Subcutaneous preadipocyte (primary cell): Measurements from ENCODE around the gene RAP1GDS1. TPM values are rescaled to one million over a fixed set of nuclear protein-coding genes. Genes with fewer than 3 reads are reported as not detected.

ENCODE experiments used
- total RNA-seq: library from RNA; depleted of rRNA; stranded (reverse); fragments of >200 nt; gene quantifications from 2 replicates; pipeline ENCODE4 v1.2.3, GENCODE V29; 2012

The RAP1GDS1 gene, protein sequence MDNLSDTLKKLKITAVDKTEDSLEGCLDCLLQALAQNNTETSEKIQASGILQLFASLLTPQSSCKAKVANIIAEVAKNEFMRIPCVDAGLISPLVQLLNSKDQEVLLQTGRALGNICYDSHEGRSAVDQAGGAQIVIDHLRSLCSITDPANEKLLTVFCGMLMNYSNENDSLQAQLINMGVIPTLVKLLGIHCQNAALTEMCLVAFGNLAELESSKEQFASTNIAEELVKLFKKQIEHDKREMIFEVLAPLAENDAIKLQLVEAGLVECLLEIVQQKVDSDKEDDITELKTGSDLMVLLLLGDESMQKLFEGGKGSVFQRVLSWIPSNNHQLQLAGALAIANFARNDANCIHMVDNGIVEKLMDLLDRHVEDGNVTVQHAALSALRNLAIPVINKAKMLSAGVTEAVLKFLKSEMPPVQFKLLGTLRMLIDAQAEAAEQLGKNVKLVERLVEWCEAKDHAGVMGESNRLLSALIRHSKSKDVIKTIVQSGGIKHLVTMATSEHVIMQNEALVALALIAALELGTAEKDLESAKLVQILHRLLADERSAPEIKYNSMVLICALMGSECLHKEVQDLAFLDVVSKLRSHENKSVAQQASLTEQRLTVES
- 55.1 and 72.3 TPM in 2 replicates for total RNA-seq

DNA sequence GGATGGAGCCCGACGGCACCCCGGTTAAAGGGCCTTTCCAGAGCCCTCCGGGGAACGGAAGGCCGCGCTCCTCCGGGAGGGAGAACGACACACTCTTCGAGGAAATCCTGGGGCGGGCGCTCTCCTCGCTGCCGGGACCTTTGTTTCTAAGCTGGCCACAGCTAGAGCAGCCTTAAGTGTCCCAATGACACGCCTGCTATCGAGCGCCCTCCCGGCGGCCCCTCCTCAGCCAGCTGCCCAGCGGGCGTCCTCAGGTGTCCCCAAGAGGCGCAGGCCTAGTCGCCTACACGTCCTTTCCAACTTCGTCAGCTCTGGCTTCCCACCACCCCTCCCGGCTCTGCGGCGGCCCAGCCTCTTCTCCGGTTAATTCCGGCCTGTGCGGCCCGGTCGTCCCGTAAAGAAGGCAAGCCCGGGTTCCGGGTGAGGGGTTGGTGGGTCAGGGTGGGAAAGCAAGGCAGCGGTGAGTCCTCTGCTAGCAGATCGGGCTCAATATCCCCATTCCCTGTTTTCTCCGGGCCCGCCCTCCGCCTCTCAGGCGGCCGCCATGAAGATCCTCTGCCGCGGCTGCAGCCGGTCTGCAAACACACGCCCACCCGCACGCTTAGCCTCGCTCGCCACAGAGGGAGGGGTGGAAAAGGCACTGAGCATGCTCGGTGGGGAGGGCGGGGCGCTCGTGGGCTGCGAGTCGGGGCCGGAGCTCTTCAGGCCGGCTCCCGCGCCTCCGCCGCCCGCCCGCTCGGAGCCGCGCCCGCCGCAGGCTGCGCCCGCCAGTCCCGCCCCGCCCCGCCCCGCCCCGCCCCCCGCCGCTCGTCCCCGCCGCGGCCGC, at the start of gene RAP1GDS1:
TSS of gene RAP1GDS1 (plus strand) at position 806 of the 826 bp plus-strand sequence. CDS start 182 bp downstream, outside the sequence.

Other genes with a start within 250 kb of the RAP1GDS1 start
- under 0.01 TPM in 1 of 2 replicates, not detected in the other for gene STPG2, start 117.9 kb upstream of the RAP1GDS1 start, total RNA-seq